NCI-H345 treated with DMSO at 0.1 percent for 48 hours (cell line): ENCODE results near the gene DNAH2.
"Not testable (repeated sequence)": the region's sequence is repeated elsewhere in the genome, so short reads cannot be mapped to it uniquely, and the experiment has no call there.

ENCODE experiments used
- DNase-seq: peaks from one replicate; lab custom pipeline; 2025; ENCODE audit not compliant: unreplicated experiment; lab: John Stamatoyannopoulos, UW

The DNAH2 gene

DNA sequence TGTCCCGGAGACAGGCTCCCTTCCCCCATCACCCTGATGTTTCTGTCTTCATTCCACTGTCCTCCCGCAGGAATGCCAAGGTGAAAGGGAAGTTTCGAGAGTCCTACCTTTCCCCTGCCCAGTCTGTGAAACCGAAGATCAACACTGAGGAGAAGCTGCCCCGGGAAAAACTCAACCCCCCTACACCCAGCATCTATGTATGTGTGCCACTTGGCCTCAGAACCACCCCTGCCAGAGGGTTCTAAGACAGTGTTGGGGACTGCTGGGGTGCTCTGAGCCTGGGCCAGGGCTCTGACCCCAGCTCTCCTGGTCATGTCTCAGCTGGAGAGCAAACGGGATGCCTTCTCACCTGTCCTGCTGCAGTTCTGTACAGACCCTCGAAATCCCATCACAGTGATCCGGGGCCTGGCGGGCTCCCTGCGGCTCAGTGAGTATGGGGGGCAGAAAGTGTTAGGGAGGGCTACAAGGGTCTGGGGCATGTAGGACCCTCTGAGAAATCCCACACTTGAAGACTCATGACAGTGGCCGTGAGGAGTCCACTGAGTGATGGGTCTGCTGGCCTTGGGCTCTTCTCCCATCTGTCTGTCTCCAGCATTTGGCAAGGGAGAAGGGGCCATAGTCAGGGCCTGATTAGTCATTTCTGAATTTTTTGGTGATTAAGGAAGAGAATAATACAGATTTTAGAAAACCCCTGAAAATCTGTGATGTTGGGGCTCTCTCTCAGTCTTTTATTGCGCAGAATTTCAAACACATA is 132.4 kb downstream of the DNAH2 start:
- no peak for DNase-seq

- no peak for DNase-seq
These were observed 133.3 kb downstream of the DNAH2 start for GRCh38 chr17:7850701-7851437.

DNA sequence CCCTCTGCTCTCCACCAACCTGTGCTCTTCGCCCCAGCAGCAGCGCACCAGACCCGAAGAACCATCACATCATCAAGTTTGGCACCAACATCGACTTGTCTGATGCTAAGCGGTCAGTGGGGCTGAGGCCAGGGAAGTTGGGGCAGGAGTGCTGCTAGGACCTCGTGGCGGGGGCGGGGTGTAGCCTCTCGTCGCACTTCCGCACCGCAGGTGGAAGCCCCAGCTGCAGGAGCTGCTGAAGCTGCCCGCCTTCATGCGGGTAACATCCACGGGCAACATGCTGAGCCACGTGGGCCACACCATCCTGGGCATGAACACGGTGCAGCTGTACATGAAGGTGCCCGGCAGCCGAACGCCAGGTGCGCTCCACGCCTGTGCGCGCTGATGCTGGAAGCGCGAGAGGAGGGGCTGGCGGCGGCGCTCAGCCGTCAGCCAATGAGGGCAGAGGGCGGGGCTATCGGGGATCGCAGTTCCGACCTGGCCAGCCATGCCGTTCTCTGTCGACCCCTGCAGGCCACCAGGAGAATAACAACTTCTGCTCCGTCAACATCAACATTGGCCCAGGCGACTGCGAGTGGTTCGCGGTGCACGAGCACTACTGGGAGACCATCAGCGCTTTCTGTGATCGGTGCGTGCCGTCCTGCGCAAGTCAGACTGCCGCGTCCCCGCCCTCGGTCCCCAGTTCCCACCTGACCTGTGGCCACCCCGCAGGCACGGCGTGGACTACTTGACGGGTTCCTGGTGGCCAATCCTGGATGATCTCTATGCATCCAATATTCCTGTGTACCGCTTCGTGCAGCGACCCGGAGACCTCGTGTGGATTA is 134.1 kb downstream of the DNAH2 start:
- DNase-seq = peak; percentile 74

GRCh38 chr17:7852262-7852670 is 134.7 kb downstream of the DNAH2 start:
- no peak for DNase-seq

GRCh38 chr17:7852919-7853690 is 135.6 kb downstream of the DNAH2 start:
- DNase-seq = no peak

DNA sequence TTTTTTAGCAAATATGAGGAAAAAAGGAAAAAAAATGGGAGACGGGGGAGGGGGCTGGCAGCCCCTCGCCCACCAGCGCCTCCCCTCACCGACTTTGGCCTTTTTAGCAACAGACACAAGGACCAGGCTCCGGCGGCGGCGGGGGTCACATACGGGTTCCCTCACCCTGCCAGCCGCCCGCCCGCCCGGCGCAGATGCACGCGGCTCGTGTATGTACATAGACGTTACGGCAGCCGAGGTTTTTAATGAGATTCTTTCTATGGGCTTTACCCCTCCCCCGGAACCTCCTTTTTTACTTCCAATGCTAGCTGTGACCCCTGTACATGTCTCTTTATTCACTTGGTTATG is 136.1 kb downstream of the DNAH2 start:
- no peak for DNase-seq

DNA sequence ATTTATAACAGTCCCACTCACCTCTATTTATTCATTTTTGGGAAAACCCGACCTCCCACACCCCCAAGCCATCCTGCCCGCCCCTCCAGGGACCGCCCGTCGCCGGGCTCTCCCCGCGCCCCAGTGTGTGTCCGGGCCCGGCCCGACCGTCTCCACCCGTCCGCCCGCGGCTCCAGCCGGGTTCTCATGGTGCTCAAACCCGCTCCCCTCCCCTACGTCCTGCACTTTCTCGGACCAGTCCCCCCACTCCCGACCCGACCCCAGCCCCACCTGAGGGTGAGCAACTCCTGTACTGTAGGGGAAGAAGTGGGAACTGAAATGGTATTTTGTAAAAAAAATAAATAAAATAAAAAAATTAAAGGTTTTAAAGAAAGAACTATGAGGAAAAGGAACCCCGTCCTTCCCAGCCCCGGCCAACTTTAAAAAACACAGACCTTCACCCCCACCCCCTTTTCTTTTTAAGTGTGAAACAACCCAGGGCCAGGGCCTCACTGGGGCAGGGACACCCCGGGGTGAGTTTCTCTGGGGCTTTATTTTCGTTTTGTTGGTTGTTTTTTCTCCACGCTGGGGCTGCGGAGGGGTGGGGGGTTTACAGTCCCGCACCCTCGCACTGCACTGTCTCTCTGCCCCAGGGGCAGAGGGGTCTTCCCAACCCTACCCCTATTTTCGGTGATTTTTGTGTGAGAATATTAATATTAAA is 136.7 kb downstream of the DNAH2 start:
- DNase-seq = no peak

- no peak for DNase-seq
These were observed 137.5 kb downstream of the DNAH2 start, which contains the start of gene TMEM88 for GRCh38 chr17:7854851-7855659. Gene TMEM88 (plus strand): TSS chr17:7855066. CDS start chr17:7855075, 9 bp downstream.

DNA sequence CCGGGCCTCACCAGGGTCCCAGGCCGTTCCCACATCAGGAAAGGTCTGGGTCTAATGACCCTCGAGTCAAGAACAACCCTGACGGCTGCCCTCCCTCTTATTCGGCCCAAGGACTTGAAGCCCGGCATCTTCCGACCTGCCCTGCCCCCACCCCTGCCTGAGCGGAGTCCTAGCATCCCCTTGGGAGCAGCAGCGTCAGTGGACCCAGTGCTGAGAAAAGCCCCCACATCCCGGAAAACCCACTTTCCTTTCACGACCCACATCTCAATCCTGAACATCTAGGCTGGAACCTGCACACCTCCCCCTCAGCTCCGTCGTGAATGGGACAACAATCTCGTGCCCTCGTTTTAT is 138.1 kb downstream of the DNAH2 start:
- DNase-seq = no peak

DNA sequence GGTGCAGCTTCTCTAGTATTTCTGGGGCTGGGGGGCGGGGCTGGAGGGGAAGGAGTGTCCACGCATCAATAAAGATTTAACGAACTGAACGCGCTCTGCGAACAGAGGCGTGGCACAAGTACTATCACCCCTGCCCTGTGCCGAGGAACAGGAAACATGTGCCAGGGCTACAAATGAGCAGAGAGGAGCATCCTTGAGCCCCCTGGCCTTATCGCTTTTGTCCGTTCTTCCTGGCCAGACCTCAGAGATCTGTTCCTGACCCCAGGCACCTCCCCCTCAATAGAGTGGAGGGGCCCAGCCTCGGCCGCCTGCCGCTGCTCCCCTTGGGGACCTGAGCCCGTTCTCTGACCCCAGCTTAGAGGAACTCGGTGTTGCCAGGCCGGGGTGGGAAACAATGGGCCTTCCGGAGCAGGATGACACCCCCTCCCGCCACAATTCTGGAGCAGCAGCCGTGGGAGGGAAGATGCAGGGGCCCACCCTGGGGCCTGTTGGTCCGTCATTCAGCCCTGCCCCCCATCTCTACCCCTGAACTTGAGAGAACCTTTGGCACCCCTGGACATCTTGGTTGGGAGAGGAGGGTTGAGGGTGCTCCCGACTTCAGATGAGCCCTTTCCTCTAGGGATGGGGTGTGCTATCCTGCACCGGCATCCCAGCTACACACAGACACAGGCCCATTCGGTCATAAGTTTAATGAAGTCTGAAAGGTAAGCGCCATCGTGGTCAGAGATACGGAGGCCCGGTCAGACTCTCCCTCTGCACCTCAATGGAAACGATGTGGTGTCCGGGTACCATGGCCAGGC is 138.7 kb downstream of the DNAH2 start:
- DNase-seq = no peak

DNA sequence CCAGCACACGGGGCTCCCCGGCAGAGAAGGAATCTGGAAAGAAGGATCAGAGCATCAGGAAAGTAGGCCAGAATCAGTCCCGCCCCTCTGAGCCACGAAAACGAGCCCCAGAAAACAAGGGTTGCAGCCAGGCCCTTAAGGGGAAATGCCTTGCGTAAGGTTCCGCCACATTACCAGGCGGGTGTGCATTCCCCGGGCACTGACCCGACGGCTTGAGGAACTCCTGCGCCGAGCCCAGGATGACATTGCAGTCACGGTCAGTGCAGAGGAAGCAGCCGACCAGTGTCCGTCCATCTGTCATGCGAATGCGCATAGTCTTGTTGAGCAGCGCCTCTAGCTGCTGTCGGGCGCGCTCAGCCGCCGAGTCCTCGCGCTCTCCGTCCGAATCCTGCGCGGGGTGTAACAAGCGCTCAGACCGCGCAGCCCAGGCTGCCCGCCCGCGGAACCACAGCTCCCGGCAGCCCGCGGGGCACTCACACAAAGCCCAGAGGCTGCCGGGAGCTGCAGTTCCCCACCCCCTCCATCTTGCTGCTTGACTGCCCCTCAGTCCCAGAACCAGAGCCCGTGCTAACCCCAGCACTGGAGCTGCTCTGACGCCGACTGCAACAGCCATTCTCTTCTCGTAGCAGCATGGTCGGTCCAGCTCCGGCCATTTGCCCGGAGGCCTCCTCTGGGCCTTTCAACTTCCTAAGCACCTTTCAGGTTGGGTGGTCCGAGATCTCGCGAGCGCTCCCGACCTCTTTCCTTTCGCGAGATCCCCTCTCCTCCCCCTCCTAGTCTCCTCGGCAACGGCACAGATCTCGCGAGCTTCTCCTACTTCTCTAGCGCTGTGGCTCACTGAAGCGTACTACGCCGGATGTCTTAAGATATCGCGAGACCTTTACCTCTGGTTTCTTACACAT is 139.5 kb downstream of the DNAH2 start, which contains the start of gene NAA38:
NAA38 (minus strand) TSS at position 749 of the 902 bp plus-strand sequence; CDS start at position 653, 96 bp downstream.
- peak; percentile 95 for DNase-seq

DNA sequence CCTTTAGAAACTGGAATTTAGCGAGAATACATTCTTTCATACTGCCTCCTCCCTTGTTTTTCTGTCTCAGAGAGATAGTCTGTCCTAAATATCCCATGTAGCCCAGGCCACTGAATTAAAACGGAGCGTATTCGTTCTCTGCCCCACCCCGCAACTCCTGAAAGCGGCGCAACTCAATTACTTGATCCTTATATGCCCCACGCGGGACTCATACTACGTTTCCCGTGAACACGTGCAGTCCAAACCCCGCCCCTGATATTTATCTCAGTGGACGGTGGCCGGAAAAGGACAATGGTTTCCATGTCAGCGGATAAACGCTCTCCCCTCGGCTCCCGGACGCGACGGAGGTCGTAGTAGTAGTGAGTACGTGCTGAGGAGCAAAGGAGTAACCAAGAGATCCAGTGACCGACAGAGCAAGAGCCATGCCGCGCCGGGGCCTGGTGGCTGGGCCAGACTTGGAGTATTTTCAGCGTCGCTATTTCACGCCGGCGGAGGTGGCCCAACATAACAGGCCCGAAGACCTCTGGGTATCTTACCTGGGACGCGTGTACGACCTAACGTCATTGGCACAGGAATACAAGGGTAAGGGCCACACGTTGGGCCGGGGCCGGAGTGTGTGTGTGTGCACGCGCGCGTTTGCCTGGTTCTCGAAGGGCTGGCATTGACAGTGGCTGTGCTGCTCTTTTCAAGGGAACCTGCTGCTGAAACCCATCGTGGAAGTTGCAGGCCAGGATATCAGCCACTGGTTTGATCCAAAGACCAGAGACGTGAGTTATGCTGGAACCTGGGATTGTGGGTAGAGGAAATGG is 140.4 kb downstream of the DNAH2 start, which contains the start of gene CYB5D1:
CYB5D1 (plus strand) TSS at position 291 of the 809 bp plus-strand sequence; CDS start at position 423, 132 bp downstream.
- peak; percentile 92 for DNase-seq

DNA sequence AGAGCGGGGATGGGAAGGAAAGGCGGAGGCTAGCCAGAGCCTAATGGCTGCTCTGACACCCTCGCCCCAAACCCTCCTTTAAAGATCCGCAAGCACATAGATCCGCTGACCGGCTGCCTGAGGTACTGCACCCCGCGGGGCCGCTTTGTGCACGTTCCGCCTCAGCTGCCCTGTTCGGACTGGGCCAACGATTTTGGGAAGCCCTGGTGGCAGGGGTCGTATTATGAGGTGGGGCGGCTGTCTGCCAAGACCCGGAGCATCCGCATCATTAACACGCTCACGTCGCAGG is 140.9 kb downstream of the DNAH2 start:
- DNase-seq = no peak

GRCh38 chr17:7859028-7859427 is 141.5 kb downstream of the DNAH2 start:
- no peak for DNase-seq

DNA sequence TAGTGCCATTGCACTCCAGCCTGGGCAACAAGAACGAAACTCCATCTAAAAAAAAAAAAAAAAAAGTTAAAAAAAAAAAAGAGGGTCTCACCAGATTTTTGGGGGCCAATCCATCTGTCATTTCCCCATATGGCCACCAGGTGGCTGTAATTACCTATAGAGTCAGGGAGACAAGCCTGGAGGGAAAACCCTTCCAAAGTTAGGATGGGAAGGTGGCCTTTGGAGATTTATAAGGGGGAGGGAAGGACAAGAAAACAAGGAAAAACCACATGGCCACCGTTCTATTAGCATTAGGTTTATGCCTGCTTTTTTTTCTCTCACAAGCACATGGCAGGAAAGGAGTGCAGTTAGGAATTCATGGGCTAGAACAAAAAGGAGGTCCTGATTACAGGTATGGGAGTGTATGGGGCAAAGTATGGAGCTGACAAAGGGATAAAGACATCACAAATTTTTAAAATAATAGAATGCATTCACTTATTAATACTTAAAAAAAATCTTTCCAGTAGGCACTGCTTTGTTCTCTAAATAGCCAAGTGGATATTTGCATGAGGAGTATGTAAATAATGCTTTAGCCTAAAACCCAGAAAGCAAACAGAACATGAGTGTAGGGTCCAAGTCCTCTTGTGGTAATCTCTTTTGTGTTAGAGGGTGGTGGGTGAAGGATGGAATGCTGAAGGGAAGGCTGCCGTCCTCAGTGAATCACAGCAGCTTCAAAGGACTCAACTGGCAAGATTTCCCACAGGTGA is 145.3 kb downstream of the DNAH2 start:
- DNase-seq = peak; percentile 15

DNA sequence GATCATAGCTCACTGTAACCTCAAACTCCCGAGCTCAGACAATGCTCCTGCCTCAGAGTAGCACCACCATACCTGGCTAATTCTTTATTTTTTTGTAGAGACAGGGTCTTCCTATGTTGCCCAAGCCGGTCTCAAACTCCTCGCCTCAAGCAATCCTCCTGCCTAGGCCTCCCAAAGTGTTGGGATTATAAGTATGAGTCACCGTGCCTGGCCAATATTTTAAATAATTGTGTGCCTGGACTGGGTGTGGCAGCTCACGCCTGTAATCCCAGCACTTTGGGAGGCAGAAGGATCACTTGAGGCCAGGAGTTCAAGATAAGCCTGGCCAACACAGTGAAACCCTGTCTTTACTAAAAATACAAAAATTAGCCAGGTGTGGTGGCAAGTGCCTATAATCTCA is 146.8 kb downstream of the DNAH2 start:
- not testable (repeated sequence) for DNase-seq
